Measurements from ENCODE around the gene AGMO.

AGMO gene

DNA sequence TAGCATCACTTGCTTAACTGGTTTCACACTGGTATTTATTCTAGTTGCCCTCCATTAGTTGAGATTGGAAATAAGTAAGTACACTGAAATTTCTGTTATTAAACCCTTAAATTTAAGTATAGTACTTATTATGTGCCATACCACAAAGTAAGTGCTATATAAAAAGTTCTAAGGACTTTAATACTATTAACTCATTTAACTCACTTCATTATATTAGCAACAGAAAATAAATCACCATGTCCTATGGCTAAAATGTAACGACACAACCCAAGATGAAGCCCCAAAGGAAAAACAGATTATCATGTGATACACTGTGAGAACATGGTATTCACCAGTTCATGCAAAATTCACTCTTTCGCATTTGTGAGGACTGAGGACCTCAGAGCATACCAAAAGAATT, 70.5 kb downstream of the AGMO start:
- DNase-seq: no peak
- H3K27me3 ChIP-seq: no peaks in the 10 kb centered on the region; the same call in 1 of the 2 replicates
- H3K9me3 ChIP-seq: no peaks in the 10 kb centered on the region
- H3K36me3 ChIP-seq: no peaks in the 10 kb centered on the region
- TF ChIP-seq, protein P1, sequence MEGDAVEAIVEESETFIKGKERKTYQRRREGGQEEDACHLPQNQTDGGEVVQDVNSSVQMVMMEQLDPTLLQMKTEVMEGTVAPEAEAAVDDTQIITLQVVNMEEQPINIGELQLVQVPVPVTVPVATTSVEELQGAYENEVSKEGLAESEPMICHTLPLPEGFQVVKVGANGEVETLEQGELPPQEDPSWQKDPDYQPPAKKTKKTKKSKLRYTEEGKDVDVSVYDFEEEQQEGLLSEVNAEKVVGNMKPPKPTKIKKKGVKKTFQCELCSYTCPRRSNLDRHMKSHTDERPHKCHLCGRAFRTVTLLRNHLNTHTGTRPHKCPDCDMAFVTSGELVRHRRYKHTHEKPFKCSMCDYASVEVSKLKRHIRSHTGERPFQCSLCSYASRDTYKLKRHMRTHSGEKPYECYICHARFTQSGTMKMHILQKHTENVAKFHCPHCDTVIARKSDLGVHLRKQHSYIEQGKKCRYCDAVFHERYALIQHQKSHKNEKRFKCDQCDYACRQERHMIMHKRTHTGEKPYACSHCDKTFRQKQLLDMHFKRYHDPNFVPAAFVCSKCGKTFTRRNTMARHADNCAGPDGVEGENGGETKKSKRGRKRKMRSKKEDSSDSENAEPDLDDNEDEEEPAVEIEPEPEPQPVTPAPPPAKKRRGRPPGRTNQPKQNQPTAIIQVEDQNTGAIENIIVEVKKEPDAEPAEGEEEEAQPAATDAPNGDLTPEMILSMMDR (IDR thresholded peaks at IDR 0.05; ENCODE audit: low read depth, low read length): no peak
- H3K4me3 ChIP-seq (ENCODE audit: low read depth, low read length): no peak overlapping the region
- no peaks in the 10 kb centered on the region for H3K4me1 ChIP-seq

DNA sequence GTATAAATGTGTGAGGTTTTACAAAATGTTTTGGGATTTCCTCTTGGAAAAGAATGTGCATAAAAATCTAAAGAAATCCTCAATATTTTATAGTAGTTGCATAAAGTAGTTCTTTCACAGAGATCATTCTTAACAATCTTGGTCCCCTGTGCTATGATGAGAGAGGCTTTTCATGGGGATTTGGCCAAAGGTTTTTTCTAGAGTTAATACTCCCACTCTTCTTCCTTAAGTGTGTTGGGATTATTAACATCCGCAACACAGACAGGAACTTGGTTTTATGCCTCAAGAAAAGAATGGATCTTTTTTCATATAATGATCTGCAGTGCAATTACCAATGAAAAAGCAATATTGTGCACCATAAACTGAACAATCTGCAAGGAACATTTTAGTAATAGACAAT, 71.5 kb downstream of the AGMO start:
- TF ChIP-seq, protein P1 (IDR thresholded peaks at IDR 0.05; ENCODE audit: low read depth, low read length): no peak
- H3K9me3 ChIP-seq: no peaks in the 10 kb centered on the region
- no peak for DNase-seq

DNA sequence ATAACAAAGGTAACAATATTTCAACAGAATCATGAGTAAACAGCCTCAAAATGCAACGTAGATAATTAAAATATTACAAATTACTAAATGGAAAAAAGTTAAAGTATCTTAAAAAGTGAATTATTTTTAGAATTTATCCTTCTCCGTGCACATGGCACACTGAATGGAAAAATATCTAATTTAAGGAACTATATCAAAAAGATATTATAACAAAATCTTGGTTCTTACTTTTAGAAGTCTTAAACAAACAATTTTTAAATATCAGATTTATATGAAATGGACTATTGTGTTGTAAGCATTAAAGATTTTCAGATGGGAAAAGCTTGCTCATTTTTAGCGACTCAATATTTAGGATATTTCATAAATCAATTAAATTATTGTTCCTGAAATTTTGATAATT, 72.0 kb downstream of the AGMO start:
- no peaks in the 10 kb centered on the region for H3K4me1 ChIP-seq

More for the DNA sequence above, 71.5 kb downstream of the AGMO start:
- Histone ChIP-seq H3K4me3 (ENCODE audit: low read depth, low read length) (no peak overlapping the region), H3K36me3 (no peaks in the 10 kb centered on the region), H3K27me3 (no peaks in the 10 kb centered on the region; the same call in 1 of the 2 replicates), H3K4me1 (no peaks in the 10 kb centered on the region)

DNA sequence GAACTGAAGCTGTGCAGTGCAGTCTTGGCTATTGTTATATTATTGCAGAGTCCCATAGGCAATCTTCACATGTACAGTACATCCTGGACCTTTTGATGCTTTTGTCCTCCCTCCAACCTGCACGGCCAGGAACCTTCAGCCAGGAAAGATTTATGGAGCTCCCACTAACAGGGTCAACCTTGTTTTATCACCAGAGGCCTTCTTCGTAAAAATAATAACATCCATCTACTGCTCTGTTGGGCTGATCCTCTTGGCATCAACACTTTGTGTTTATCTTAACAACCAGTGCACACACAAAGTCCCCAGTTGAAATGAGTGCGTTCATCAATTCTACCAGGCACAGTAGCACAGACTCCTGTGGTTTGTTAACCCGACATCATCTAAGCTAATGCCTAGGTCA, 72.4 kb downstream of the AGMO start:
- Histone ChIP-seq H3K36me3 (no peaks in the 10 kb centered on the region), H3K9me3 (no peaks in the 10 kb centered on the region), H3K27me3 (peaks cover 3% of the 10 kb centered on the region; the same call in 1 of the 2 replicates), H3K4me3 (ENCODE audit: low read depth, low read length) (no peak overlapping the region), H3K4me1 (no peaks in the 10 kb centered on the region)
- TF ChIP-seq, protein P1 (IDR thresholded peaks at IDR 0.05; ENCODE audit: low read depth, low read length): no peak
- DNase-seq: no peak

More for the DNA sequence above, 72.0 kb downstream of the AGMO start:
- DNase-seq: no peak
- Histone ChIP-seq H3K4me3 (ENCODE audit: low read depth, low read length) (no peak overlapping the region), H3K36me3 (no peaks in the 10 kb centered on the region), H3K27me3 (no peaks in the 10 kb centered on the region; the same call in 1 of the 2 replicates), H3K9me3 (no peaks in the 10 kb centered on the region)
- TF ChIP-seq, protein P1 (IDR thresholded peaks at IDR 0.05; ENCODE audit: low read depth, low read length): no peak

DNA sequence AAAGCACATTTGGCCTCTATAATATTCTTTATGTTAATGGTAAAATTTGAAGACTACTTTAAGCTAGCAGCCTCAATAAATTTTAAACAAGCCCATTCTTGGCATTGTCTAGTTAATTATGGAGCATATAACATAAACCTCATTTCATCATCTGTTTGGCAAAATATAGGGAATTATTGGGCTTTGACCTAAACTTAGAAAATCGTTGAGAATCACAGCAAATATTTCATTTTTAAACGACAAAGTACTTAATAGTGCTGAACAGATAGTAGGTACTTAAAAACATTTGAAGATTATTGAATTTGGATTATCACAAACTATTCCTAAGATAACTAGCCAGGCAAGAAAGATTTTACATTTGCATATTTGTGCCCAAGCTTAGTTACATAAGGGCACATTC, 73.4 kb downstream of the AGMO start:
- TF ChIP-seq, protein P1 (IDR thresholded peaks at IDR 0.05; ENCODE audit: low read depth, low read length): no peak
- no peak for DNase-seq
- no peaks in the 10 kb centered on the region for H3K9me3 ChIP-seq
- no peaks in the 10 kb centered on the region for H3K36me3 ChIP-seq
- no peak overlapping the region for H3K4me3 ChIP-seq (ENCODE audit: low read depth, low read length)
- H3K27me3 ChIP-seq: 0 out of 2 replicates have a peak, but pooled peaks cover 4% of the 10 kb centered on the region
- no peaks in the 10 kb centered on the region for H3K4me1 ChIP-seq

DNA sequence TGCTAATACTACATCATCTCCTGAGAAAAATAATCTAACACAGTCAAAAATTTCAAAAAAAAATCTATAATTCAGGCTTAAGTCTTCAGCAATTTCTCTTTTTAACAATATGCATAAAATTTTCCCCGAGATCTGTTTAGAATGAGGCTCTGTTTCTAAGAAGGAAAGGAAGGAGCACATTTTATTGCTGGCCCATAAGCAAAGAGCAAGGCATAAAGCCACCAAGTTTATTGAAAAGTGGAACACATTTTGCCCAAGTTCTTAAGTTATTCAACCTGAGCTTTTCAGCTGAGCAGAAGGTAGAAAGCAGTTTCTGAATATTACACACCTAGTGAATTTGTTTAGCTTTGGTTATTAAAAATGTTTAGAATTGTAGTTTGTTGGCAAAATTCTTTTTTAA, 73.9 kb downstream of the AGMO start:
- Histone ChIP-seq H3K4me3 (ENCODE audit: low read depth, low read length) (no peak overlapping the region), H3K4me1 (no peaks in the 10 kb centered on the region), H3K36me3 (no peaks in the 10 kb centered on the region), H3K27me3 (0 out of 2 replicates have a peak, but pooled peaks cover 4% of the 10 kb centered on the region), H3K9me3 (no peaks in the 10 kb centered on the region)
- TF ChIP-seq, protein P1 (IDR thresholded peaks at IDR 0.05; ENCODE audit: low read depth, low read length): no peak
- DNase-seq: no peak

Data from BE2C (cell line).